Stimulated activated CD4-positive, alpha-beta T cell treated with anti-CD3 and anti-CD28 coated beads, Interleukin-4, amount 100 ng/mL, for 4 hours (primary cell): ENCODE results near the gene AP3D1.
"Not testable (repeated sequence)": the region's sequence is repeated elsewhere in the genome, so short reads cannot be mapped to it uniquely, and the experiment has no call there.

Experiments
- DNase-seq, 2 experiments: peaks; one replicate each; pipeline ENCODE4 v3.0.0-alpha.2; 2020

AP3D1 gene

DNA sequence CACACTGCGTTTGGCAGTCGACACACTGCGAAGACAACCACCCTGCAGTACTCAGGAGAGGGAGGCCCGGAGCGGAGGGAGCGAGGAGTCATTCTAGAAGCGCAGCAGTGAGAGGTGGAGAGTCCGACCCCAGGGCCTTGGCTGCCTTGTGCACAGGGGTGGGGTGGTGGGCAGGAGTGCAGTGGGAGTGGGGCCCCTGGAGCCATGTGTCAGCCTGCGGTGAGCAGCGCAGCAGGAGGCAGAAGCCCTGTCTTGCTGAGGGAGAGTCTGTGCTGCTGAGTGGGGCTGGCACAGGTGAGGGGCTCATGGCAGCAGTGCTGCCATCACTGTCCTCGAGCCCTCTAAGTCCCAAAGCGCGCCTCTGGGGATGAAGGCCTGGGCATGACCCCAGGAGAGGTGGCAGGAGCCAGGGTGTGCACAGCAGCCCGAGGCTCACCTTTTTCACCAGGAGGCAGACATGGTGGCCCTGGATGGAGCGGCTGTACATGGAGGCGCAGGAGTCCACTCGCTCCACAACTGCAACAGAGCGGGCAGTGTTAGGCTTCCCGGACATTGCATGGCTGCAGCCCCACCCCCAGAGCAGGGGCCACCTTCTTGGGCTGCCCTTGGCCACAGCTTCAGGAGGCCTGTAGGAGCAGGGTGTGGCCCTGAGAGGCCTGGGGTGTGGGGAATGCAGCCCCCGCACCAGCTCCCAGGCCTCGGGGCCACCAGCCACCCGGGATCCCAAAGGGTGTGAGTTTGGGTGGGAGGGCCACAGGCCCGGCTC is 42.9 kb downstream of the AP3D1 start:
- DNase-seq = no peak

DNA sequence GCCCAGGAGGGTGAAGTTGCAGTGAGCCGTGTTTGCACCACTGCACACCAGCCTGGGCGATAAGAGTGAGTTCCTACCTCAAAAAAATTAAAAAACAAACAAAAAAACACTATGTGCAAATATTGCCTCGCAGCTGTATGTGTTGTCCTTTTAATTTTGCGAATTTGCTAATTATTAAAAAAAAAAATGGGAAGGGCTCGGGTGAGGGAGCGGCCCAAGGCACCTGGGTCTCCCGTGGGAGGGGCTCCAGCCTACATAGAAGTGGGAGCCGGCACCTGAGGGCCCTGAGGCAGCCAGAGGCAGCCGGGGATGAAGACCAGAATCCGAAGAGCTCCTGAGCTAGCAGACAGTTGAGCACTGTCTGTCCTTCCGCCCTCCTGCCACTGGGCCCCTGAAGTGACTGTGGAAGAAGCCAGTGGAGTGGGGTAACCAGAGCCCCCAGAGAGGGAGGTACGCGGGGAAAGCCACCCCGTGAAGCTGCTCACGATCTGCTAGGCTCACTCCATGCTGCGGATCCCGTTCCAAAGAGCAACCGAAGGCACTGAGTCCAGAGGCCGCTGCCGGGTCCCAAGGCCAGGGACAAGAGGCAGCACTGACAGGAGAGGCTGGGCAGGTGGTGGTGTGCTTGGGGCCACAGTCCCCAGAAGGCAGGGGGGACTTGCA is 48.2 kb downstream of the AP3D1 start:
- DNase-seq = no peak

DNA sequence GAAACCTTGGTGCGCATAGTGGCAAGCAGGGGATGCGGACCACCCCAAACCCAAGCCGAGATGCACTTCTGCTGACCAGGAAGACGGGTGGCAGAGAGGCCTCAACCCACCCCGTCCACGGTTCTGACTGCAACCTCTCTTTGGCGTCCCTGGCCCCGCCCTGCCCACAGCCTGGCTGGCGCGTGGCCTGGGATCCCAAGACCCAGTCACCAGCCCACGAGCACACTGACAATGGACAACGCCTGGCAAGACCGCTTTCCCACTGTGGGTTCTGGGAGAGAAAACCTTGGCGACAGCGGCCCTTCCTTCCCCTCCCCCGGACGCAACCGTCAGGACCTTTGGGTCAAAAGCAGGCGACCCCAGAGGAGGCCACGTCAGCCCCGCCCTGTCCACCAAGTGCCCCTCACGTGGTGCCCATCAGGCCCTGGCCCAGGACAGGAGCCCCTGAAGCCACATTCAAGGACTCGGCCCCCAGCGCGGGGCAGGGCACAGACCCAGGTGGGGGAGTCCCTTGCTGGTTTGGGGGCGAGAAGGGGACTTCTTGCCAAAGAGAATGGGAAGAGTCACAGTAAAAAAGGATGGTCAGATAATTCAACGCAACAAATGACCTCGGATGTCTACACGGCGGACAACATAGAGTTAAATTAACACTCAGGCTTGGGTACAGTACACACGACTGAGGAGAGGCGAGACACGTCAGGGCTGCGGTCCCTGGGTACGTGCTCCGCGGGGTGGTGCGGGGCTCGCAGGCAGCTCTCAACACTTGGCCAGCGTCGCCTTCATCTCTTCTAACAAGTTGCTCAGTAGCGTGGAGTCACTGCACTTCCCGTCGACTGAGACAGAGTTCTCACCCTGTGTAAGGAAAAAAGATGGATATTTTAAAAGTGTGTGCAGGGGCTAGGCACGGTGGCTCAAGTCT is 49.7 kb downstream of the AP3D1 start:
- DNase-seq = no peak

DNA sequence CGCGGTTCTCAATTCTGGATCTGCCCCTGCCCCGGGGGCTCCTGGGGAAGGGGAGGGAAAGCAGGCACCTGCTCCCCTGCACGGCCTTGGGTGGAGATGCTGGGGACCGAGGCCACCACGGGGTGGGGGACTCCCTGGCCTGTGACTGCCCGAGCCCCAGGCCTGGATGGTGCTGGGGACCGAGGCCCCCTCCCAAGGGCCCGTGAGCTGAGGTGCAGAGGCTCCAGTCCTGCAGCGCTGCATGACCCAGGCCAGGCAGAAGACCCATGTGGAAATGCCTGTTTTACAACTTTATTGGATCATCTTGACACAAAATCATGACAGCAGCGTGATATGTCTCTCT is 50.7 kb downstream of the AP3D1 start:
- DNase-seq = no peak

DNA sequence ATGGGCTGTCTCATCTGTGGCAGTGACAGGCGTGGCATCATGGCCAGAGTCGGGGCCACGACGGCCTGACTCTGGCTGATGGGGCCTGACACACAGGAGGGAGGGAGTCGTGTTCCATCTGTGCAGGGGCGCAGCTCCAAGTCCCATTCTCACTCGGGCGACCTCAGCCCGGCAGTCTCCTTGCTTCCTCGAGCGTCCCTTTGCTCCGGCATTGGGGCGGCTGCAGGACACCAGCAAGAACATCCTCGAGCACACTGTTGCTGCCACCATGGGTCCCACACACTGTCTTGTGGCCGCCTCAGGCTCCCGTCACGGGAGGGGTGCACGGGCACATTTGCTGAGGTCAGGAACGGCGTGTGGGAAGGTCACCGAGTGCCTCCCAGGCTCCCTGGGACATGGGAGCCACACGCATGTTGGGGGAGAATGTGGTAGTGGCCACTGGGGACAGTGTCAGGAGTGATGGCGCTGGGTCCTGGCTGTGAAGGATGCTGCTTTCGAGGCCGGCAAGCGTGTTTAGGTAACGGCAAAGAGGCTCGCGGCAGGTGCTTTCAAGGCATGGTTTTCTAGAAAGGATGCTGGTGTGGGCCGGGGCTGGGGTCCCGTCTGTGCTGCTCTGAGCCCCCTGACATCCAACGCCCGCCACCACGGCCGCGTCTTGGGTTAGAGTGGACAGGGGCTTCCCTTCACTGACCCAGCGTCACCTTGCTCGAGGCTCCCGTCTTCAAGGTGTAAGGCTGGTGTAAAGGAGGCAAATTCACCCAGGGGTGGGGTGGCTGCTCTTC is 51.2 kb downstream of the AP3D1 start:
- no peak for DNase-seq

DNA sequence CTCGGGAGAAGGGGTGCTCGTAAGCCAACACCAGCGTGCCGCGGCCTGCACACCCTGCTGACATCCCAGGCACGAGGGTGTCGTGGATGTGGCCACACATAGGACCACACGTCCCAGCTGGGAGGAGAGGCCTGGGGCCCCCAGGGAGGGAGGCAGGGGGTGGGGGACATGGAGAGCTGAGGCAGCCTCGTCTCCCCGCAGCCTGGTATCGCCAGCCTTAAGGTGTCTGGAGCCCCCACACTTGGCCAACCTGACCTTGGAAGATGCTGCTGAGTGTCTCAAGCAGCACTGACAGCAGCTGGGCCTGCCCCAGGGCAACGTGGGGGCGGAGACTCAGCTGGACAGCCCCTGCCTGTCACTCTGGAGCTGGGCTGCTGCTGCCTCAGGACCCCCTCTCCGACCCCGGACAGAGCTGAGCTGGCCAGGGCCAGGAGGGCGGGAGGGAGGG is 52.3 kb downstream of the AP3D1 start:
- DNase-seq = no peak

DNA sequence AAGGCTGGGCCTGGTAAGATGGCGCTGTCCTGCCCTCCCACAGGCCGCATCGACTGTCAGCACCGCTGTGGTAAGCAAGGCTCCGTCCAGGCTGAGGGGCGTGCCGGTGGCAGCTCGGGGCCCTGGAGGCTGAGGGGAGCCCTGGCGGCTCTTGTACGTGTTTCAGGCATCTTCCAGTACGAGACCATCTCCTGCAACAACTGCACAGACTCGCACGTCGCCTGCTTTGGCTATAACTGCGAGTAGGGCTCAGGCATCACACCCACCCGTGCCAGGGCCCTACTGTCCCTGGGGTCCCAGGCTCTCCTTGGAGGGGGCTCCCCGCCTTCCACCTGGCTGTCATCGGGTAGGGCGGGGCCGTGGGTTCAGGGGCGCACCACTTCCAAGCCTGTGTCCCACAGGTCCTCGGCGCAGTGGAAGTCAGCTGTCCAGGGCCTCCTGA is 53.5 kb downstream of the AP3D1 start:
- no peak for DNase-seq

DNA sequence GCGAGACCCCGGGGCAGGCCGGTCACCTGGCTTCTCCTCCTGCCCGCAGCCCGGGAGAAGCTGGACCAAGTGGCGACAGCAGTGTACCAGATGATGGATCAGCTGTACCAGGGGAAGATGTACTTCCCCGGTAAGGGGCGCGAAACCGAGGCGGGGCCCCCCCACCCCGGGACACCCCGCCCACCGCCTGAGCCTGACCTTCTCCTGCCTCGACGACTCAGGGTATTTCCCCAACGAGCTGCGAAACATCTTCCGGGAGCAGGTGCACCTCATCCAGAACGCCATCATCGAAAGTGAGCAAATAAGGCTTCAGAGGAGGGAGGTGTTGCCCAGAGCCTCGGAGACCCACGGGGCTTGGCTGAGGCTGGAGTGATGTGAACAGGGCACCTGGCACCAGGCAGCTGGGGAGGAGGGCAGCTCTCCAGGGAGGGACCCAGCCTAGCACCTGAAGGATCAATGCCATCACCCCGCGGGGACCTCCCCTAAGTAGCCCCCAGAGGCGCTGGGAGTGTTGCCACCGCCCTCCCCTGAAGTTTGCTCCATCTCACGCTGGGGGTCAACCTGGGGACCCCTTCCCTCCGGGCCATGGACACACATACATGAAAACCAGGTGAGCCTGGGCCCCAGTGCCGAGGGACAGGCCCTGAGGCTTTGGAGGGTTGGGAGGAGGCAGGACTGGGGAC is 54.0 kb downstream of the AP3D1 start:
- DNase-seq = peak; percentile 54 to 65

DNA sequence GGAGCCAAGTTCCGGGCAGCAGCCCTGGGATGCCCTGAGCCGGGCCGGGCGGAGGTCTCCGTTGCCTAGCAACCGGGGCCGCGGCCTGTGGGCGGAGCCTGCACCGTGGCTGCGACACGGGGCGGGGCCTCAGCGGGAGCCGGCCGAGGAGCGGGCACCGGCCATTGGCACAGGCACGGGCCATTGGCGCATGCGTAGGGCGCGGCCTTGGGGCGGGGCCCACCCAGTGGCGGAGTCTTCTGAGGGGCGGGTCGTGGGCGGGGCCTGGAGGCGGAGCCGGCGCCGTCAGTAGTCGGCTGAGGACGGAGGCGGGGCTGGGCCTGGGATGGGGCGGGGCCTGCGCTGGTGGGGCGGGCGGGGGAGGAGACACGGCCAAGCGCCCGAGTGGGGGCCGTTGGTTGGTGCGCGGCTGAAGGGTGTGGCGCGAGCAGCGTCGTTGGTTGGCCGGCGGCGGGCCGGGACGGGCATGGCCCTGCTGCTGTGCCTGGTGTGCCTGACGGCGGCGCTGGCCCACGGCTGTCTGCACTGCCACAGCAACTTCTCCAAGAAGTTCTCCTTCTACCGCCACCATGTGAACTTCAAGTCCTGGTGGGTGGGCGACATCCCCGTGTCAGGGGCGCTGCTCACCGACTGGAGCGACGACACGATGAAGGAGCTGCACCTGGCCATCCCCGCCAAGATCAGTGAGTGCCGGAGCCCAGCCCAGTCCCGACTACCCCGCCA is 54.7 kb downstream of the AP3D1 start, which contains the start of gene IZUMO4:
TSS of gene IZUMO4 (plus strand) at position 436 of the 723 bp plus-strand sequence. CDS start at position 467, 31 bp downstream.
- peak; percentile 99 to 100 for DNase-seq

DNA sequence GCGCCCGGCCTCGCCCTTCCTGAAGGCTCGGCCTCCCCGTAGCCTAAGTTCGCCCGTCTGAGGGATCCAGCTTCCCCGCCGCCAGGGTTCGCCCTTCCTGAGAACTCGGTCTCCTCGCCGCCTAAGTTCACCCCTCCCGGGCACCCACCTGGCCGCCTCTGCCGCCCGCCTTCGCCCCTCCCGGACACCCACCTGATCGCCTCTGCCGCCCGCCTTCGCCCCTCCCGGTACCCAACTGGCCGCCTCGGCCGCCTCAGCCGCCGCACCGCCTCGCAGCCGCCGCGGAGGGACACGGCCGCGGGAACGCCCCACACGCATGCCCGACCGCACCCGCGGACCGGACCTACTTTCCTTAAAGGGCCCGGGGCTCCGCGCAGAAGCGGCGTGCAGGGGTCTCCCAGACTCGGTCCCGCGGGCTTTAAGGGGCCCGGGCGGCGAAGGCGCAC is 55.3 kb downstream of the AP3D1 start, which contains the start of gene MOB3A:
TSS of gene MOB3A (minus strand) at position 293 of the 446 bp plus-strand sequence. CDS start 17,766 bp downstream, outside the sequence.
- peak in 1 of 2 experiments; percentile 81 for DNase-seq

DNA sequence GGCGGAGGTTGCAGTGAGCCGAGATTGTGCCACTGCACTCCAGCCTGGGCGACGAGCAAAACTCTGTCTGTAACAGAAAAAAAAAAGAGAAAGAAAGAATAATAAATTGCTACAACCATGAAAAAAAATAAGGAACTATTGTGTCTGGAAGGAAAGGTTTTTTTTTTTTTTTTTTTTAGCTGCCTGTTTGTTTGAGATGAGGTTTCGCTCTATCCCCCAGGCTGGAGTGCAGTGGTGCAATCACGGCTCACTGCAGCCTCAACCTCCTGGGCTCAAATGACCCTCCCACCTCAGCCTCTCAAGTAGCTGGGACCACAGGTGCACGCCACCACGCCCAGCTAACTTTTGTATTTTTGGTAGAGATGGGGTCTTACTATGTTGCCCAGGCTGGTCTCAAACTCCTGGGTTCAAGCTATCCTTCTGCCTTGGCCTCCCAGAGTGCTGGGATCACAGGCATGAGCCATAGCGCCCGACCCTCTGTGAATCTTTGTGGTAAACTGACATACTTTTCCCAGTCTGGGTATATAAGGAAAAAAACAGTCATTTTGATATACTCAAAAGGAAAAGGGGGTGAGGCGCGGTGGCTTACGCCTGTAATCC is 59.3 kb downstream of the AP3D1 start:
- not testable (repeated sequence) for DNase-seq

DNA sequence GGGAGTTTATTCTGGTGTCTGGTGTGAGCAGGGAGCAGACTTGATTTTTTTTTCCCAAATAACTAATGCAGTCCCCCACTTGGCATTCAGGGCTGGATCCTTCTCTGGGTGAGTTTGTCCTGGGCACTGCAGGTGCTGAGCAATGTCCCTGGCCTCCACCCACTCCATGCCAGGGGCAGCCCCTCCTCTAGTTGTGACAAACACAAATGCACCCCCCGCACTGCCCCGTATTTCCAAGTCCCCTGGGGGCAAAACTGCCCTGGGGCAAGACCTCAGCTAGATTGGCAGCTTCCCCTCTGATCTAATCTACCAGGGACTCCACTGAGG is 61.7 kb downstream of the AP3D1 start:
- DNase-seq = no peak

DNA sequence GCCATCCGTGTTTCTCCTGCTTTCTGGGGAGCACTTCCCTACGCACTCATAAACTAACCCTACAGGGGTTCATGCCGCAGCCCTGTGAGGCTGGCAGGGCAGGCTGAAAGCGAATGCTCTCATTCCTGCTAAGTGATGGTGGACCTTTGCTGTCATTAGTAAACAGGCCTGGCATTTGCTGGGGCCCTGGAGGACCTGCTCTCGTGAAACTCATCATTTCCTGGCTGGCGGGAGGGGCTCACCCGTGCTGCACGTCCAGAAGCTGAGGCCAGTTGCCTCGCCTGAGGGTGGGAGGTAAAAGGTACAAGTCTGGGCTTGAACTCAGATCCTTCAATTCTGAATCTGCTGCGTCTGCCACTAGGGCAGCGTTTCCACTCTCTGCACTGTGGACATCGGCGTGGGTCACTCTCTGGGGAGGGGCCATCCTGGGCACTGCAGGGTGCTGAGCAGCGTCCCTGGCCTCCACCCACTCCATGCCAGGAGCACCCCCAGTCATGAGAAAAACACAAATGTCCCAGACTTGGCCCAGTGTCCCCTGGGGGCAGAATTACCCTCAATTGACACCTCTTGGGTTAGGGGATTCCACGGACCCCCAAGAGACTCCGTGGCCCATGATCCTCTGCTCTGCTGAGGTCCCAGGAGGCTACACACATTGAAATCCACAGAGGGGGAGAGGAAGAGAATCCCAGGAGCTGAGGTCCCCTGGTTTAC is 62.2 kb downstream of the AP3D1 start:
- DNase-seq = no peak

DNA sequence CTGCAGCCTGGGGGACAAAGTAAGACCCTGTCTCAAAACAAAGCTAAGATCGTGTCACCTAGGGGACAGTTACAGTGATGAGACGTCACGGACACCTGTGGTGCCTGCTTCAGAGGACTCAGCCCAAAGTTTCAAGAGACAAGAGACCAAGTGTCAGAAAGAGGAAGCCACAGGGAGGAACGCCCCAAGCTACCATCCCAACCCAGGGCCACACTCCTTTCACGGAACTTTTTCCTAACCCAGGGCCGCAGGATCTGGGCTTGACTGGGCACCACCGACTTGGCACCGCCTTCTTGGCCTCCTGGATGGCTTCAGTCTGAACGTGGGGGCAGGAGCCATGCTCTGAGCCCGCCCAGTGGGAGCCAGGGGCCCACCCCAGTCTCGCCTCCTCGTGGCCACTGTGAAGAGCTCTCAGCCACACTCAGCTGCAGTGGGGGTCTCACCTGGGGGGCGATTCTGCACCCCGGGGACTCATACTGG is 63.7 kb downstream of the AP3D1 start:
- DNase-seq = no peak

DNA sequence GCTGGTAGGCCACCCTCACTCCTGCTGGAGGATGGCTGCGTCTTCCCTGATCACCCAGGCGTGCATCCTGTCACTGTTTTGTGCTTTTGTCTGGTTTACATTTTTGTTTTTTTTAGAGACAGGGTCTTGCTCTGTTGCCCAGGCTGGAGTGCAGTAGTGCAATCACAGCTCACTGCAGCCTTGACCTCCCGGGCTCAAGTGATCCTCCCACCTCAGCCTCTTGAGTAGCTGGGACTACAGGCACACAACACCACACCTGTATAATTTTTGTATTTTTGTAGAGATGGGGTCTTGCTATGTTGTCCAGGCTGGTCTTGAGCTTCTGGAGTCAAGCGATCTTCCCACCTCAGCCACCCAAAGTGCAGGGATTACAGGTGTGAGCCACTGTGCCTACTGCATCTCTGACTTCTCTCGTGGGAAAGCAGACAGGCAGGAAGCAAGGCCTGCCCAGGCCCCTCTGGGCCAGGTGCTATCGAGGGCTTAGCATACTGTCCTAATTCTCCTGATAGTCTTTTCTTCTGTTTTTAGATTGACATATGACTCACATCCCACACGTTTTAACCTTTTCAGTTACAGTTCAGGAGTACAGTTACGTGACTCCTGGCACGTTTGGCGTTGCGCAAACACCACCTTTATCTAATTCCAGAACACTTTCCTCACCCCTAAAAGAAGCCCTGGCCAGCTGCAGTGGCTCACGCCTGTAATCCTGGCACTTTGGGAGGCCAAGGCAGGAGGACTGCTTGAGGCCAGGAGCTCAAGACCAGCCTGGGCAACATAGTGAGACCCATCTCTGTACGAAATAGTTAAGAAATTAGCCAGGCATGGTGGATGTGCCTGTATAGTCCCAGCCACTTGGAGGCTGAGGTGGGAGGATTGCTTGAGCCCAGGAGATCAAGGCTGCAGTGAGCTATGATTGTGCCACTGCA is 64.4 kb downstream of the AP3D1 start:
- DNase-seq = not testable (repeated sequence)

DNA sequence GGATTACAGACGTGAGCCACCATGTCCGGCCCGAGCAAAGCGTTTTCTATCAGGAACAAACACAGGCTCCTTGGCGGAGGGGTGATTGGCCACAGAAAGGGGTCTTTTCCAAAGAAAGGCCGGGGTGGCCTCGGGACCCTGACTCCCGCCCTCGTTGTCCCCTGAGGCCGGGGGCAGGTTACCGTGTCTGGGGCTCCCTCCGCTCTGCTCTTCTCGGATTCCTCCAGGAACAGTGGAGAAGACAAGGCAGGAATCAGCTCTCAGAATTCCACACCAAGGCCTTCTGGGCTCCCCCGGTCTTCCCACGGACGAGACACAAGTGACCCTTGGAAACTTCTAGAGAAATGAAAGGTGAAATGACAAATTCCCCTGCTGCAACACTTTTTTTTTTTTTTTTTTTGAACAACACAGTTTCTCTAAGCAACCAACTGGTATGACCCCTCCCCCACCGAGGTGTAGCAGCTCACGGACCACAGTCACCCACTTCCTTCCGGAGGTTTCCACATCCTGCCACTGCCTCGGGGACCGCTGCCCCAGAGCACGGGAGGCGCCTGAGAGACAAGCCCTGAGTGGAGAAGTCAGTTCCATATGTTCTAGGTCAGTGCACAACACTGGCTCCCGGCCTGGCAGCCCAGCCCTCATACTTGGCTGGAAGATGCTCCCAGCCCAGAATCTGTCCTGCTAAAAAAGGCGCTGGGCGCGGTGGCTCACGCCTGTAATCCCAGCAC is 66.2 kb downstream of the AP3D1 start:
- DNase-seq = peak; percentile 80 to 91

DNA sequence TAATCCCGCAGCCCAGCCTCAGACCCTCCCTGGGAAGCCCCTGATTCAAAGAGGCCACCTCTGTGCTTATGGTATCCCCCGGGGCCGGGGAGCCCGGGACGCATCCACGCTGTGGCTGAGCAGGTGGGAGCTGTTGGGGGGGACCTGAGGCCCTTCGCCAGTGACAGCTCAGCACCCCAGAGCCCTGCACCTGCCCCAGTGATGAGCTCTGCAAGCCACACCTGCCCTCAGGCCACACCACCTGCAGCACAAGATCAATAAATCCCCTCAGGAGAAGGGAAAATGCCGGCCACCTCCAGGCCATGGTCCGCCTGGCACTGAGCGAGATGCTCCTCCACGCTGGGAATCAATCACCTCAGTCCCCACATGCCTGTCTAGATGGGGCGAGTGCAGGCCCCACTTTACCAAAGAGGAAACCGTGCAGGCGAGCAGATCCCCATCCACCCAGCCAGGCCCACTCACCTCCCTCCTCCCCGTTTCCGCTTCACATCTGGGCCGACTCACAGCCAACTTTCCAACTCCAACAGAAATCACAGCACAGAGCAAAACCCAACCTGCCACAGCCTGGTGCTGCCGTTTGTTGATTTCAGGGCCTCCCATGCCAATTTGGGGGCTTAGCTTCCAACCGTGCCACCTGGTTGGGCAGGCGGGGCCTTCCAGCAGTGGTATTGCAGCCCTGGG is 68.1 kb downstream of the AP3D1 start:
- peak; percentile 57 to 69 for DNase-seq
